Stomach (tissue), 9 donors: Measurements from ENCODE around the gene EVC2. TPM values are rescaled to one million over a fixed set of nuclear protein-coding genes. Genes with fewer than 3 reads are reported as not detected.

Source experiments
- DNase-seq, 2 donors: peaks; one replicate each; pipeline versions ENCODE4 v3.0.0 to v3.0.0-alpha.2; 2013 to 2019
- H3K27ac ChIP-seq, 5 donors: fragments of 200-600 bp in 4 of 5; sonication (generic) in 4 of 5; one replicate each; pipeline ENCODE4 v1.5.1; 2013 to 2019; ENCODE audit warnings: mild to moderate bottlenecking in 1 of 5, moderate library complexity in 1 of 5
- H3K27me3 ChIP-seq, 3 donors: fragments of 200-600 bp; sonication (generic); one replicate each; pipeline ENCODE4 v1.5.1; 2017 to 2019; ENCODE audit warnings: mixed run types in 1 of 3
- H3K36me3 ChIP-seq, 4 donors: fragments of 200-600 bp; sonication (generic); 1 replicate in 3 of 4; 2 replicates in 1 of 4; pipeline ENCODE4 v1.5.1; 2016 to 2019
- H3K4me1 ChIP-seq, 4 donors: fragments of 200-600 bp; sonication (generic); one replicate each; pipeline ENCODE4 v1.5.1; 2016 to 2019
- H3K4me3 ChIP-seq, 4 donors: fragments of 200-600 bp; sonication (generic) in 3 of 4; one replicate each; pipeline ENCODE4 v1.5.1; 2016 to 2019; ENCODE audit warnings: mild to moderate bottlenecking in 1 of 4
- H3K9me3 ChIP-seq, 4 donors: fragments of 200-600 bp; sonication (generic); one replicate each; pipeline ENCODE4 v1.5.1; 2016 to 2019
- EP300 ChIP-seq: sonication (generic); formaldehyde crosslinking; IDR thresholded peaks from one replicate; pipeline ENCODE4 v1.6.1; 2017; ENCODE audit warnings: antibody characterized with exemption
- POLR2A ChIP-seq, 4 donors: fragments of 450-650 bp; IDR thresholded peaks; one replicate each; pipeline ENCODE4 v1.6.1; 2016; ENCODE audit warnings: antibody characterized with exemption in 4 of 4, control low read depth in 2 of 4, mild to moderate bottlenecking in 1 of 4, moderate library complexity in 1 of 4
- POLR2AphosphoS5 ChIP-seq, 3 donors: sonication (generic); formaldehyde crosslinking; IDR thresholded peaks; one replicate each; pipeline ENCODE4 v1.6.1; 2016; ENCODE audit warnings: antibody characterized with exemption in 3 of 3
- WGBS, 5 donors: extraction: QIAGEN DNeasy Blood & Tissue Kit in 3 of 5; methylation state at CpG; one replicate each; pipeline versions ENCODE4 v1.1.5 to v1.1.7; 2013 to 2018; 5-methylcytosine and 5-hydroxymethylcytosine counted together
- intact Hi-C: fragments of 100-400 bp; cut with DNase I; formaldehyde crosslinking; loops from one replicate; pipeline ENCODE4 v1.15.1; 2023; ENCODE audit warnings: low total_unique reads
- polyA plus RNA-seq, 3 donors: library from polyadenylated mRNA; stranded (reverse); fragments of 200-250 nt; gene quantifications; one replicate each; pipeline ENCODE4 v1.2.3, GENCODE V29; 2013
- total RNA-seq, 5 donors: library from RNA; depleted of rRNA; stranded (reverse); fragments of >200 nt; gene quantifications; one replicate each; pipeline versions ENCODE4 v1.1.0 to v1.2.3, GENCODE V29; 2014 to 2016
- TF ChIP-seq, protein P1 (sequence below), 7 experiments: fragments of 450-650 bp in 4 of 7; fragments of 200-600 bp in 3 of 7; sonication (generic) in 3 of 7; IDR thresholded peaks; one replicate each; pipeline ENCODE4 v1.5.1; 2016 to 2019; ENCODE audit warnings: antibody characterized with exemption in 7 of 7, control low read depth in 2 of 7, mild to moderate bottlenecking in 1 of 7
- donor health status: healthy with polysubstance abuse.
- donor health status: Bipolar disorder and iron deficiency.
- donor health status: healthy.

The EVC2 gene
- total and polyA plus RNA-seq, 8 donors = 0.76 to 11.7 (median 4.9) TPM

DNA sequence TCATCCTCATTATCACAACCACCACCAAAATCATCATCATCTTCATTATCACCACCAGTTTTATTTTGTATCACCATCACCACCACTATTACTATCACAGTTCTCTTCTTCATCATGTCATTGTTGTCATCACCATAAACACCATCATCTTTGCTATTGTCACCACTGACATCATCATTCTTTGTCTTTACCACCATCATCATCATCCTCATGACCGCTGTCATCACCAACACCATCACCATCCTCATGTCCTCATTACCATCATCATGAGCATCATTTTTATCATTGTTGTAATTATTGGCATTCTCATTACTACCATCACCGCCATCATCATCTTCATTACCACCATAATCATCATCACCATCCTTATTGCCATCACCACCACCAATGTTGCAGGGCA lies 34.0 kb upstream of the EVC2 start:
- WGBS, 5 donors = 94 to 97% (median 95%) methylated on average over 2 of the region's 2 CpGs
- no peak for DNase-seq
- peaks cover 0 to 4% (median 0%) of the 10 kb centered on the region in 4 donors for H3K4me1 ChIP-seq
- no peaks in the 10 kb centered on the region for H3K27me3 ChIP-seq
- no peak for TF ChIP-seq EP300
- TF ChIP-seq, protein P1, sequence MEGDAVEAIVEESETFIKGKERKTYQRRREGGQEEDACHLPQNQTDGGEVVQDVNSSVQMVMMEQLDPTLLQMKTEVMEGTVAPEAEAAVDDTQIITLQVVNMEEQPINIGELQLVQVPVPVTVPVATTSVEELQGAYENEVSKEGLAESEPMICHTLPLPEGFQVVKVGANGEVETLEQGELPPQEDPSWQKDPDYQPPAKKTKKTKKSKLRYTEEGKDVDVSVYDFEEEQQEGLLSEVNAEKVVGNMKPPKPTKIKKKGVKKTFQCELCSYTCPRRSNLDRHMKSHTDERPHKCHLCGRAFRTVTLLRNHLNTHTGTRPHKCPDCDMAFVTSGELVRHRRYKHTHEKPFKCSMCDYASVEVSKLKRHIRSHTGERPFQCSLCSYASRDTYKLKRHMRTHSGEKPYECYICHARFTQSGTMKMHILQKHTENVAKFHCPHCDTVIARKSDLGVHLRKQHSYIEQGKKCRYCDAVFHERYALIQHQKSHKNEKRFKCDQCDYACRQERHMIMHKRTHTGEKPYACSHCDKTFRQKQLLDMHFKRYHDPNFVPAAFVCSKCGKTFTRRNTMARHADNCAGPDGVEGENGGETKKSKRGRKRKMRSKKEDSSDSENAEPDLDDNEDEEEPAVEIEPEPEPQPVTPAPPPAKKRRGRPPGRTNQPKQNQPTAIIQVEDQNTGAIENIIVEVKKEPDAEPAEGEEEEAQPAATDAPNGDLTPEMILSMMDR (IDR thresholded peaks at IDR 0.05) = no peak
- TF ChIP-seq POLR2AphosphoS5 (IDR thresholded peaks at IDR 0.05) = no peak
- TF ChIP-seq POLR2A (IDR thresholded peaks at IDR 0.05) = no peak
- H3K36me3 ChIP-seq = peaks cover 0 to 39% (median 32%) of the 10 kb centered on the region in 4 donors
- intact Hi-C loops = no loop called here
- H3K9me3 ChIP-seq = no peaks in the 10 kb centered on the region
- no peak overlapping the region for H3K4me3 ChIP-seq
- no peak overlapping the region for H3K27ac ChIP-seq

DNA sequence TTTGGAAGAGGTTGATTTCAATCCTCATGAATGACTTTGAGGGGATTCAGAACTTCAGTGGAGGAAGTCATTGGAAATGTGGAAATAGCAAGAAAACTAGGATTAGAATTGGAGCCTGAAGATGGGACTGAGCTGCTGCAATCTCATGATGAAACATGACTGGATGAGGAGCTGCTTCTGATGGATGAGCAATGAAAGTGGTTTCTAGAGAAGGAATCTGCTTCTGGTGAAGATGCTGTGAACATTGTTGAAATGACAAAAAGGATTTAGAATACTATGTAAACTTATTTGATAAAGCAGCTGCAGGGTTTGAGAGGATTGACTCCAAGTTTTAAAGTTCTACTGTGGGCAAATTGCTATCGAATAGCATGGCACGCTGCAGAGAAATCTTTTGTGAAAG lies 29.7 kb upstream of the EVC2 start:
- intact Hi-C loops = no loop called here
- no peaks in the 10 kb centered on the region for H3K4me1 ChIP-seq
- no peak overlapping the region for H3K4me3 ChIP-seq
- H3K36me3 ChIP-seq = peaks cover 6 to 57% (median 44%) of the 10 kb centered on the region in 4 donors
- no peak overlapping the region for H3K27ac ChIP-seq
- TF ChIP-seq EP300 = no peak
- TF ChIP-seq POLR2A (IDR thresholded peaks at IDR 0.05) = no peak
- TF ChIP-seq, protein P1 (IDR thresholded peaks at IDR 0.05) = no peak
- TF ChIP-seq POLR2AphosphoS5 (IDR thresholded peaks at IDR 0.05) = no peak
- WGBS, 5 donors = 90 to 100% (median 96%) methylated on average over 2 of the region's 2 CpGs
- H3K9me3 ChIP-seq = no peaks in the 10 kb centered on the region
- no peaks in the 10 kb centered on the region for H3K27me3 ChIP-seq
- no peak for DNase-seq

- H3K4me1 ChIP-seq = no peaks in the 10 kb centered on the region
- no peaks in the 10 kb centered on the region for H3K27me3 ChIP-seq
- no peak overlapping the region for H3K4me3 ChIP-seq
- intact Hi-C loops = no loop called here
- DNase-seq = no peak
- TF ChIP-seq, protein P1 (IDR thresholded peaks at IDR 0.05) = no peak
- TF ChIP-seq POLR2AphosphoS5 (IDR thresholded peaks at IDR 0.05) (no peak), POLR2A (IDR thresholded peaks at IDR 0.05) (no peak), EP300 (no peak)
- 81 to 86% (median 82%) methylated on average over 3 of the region's 3 CpGs for WGBS, 5 donors
- H3K9me3 ChIP-seq = no peaks in the 10 kb centered on the region
- no peak overlapping the region for H3K27ac ChIP-seq
- H3K36me3 ChIP-seq = peaks cover 6 to 71% (median 54%) of the 10 kb centered on the region in 4 donors
Measured at GRCh38 chr4:5735463-5735862, 27.1 kb upstream of the EVC2 start.

GRCh38 chr4:5734853-5735252 lies 26.5 kb upstream of the EVC2 start:
- TF ChIP-seq POLR2AphosphoS5 (IDR thresholded peaks at IDR 0.05) (no peak), POLR2A (IDR thresholded peaks at IDR 0.05) (no peak), EP300 (no peak)
- TF ChIP-seq, protein P1 (IDR thresholded peaks at IDR 0.05) = no peak
- no peaks in the 10 kb centered on the region for H3K4me1 ChIP-seq
- intact Hi-C loops = no loop called here
- H3K36me3 ChIP-seq = peaks cover 6 to 77% (median 60%) of the 10 kb centered on the region in 4 donors
- no peak overlapping the region for H3K27ac ChIP-seq
- H3K9me3 ChIP-seq = no peaks in the 10 kb centered on the region
- DNase-seq = no peak
- H3K4me3 ChIP-seq = no peak overlapping the region
- H3K27me3 ChIP-seq = no peaks in the 10 kb centered on the region
- 80 to 93% (median 81%) methylated on average over 3 to 5 of the region's 5 CpGs for WGBS, 5 donors
